Mucosa of rectum (tissue), 2 donors: ENCODE measurements around the gene ASTN2.
"Not testable (repeated sequence)": the region's sequence is repeated elsewhere in the genome, so short reads cannot be mapped to it uniquely, and the experiment has no call there.

ENCODE experiments used
- H3K27ac ChIP-seq, 2 donors: one replicate each; pipeline ENCODE4 v1.7.0; 2013; ENCODE audit warnings: inconsistent platforms in 2 of 2, low read depth in 2 of 2, low read length in 2 of 2
- H3K27me3 ChIP-seq, 2 donors: one replicate each; pipeline ENCODE4 v1.7.0; 2013; ENCODE audit warnings: low read length in 2 of 2; ENCODE audit not compliant: control insufficient read depth in 2 of 2, insufficient read depth in 2 of 2
- H3K36me3 ChIP-seq, 2 donors: one replicate each; pipeline ENCODE4 v1.7.0; 2013; ENCODE audit warnings: low read length in 2 of 2; ENCODE audit not compliant: control insufficient read depth in 2 of 2, insufficient read depth in 2 of 2
- H3K4me1 ChIP-seq, 2 donors: one replicate each; pipeline ENCODE4 v1.7.0; 2013; ENCODE audit warnings: low read length in 2 of 2, mild to moderate bottlenecking in 1 of 2; ENCODE audit not compliant: control insufficient read depth in 2 of 2, insufficient read depth in 2 of 2
- H3K4me3 ChIP-seq, 2 donors: one replicate each; pipeline ENCODE4 v1.7.0; 2013; ENCODE audit warnings: low read length in 2 of 2
- H3K9ac ChIP-seq, 2 donors: one replicate each; pipeline ENCODE4 v1.7.0; 2013; ENCODE audit warnings: low read length in 2 of 2, low read depth in 1 of 2, mild to moderate bottlenecking in 1 of 2
- H3K9me3 ChIP-seq, 2 donors: one replicate each; pipeline ENCODE4 v1.7.0; 2013; ENCODE audit warnings: low read length in 2 of 2; ENCODE audit not compliant: control insufficient read depth in 2 of 2
- donor health status: healthy.
- donor health status: Normal muscosa, but diverticular disease.

Gene ASTN2

DNA sequence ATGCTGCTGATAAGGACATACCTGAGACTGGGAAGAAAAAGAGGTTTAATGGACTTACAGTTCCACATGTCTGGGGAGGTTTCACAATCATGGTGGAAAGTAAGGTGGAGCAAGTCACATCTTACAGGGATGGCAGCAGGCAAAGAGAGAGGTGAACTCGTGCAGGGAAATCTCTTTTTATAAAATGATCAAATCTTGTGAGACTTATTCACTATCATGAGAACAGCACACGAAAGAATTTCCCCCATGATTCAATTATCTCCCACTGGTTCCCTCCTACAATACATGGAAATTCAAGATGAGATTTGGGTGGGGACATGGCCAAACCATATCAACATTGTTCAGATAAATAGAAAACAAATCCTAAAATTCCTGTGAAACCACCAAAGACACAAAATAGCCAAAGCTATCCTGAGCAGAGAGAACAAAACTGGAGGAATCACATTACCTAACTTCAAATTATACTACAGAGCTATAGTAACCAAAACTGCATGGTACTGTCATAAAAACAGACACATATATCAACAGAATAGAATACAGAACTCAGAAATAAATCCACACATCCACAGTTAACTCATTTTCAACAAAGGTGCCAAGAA is 958.3 kb downstream of the ASTN2 start:
- Histone ChIP-seq H3K9me3 (peaks cover 0 to 5% of the 10 kb centered on the region in 2 donors), H3K4me3 (no peak overlapping the region), H3K4me1 (no peaks in the 10 kb centered on the region), H3K9ac (no peak overlapping the region), H3K27ac (no peak overlapping the region), H3K27me3 (no peaks in the 10 kb centered on the region), H3K36me3 (no peaks in the 10 kb centered on the region)

GRCh38 chr9:116454539-116454938 is 960.3 kb downstream of the ASTN2 start:
- H3K4me1 ChIP-seq, H3K4me3 ChIP-seq, H3K27me3 ChIP-seq, H3K27ac ChIP-seq, H3K36me3 ChIP-seq, H3K9me3 ChIP-seq, H3K9ac ChIP-seq: not testable (repeated sequence)

DNA sequence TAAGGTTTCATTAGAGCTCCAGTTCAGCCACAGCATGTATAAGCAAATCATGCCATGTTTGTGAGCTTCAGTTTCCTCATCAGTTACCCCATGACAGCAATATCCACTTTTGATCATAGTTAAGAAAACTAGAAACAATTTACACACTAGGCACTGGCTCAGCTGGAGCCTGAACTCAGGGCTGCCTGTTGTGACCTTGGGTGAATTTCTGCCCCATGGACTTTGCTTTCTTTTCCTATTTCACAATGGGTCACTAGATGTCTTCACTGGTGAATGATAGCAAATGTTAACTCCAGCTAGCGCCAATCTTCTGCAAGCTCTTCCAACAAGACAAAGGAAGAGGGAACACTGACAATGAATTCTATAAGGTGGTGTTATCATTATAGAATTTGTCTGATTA is 961.1 kb downstream of the ASTN2 start:
- Histone ChIP-seq H3K27ac (no peak overlapping the region), H3K9ac (no peak overlapping the region), H3K9me3 (peaks cover 0 to 5% of the 10 kb centered on the region in 2 donors), H3K36me3 (no peaks in the 10 kb centered on the region), H3K27me3 (no peaks in the 10 kb centered on the region), H3K4me1 (no peaks in the 10 kb centered on the region), H3K4me3 (no peak overlapping the region)

GRCh38 chr9:116452634-116453033 is 962.2 kb downstream of the ASTN2 start:
- Histone ChIP-seq H3K27me3 (no peaks in the 10 kb centered on the region), H3K9ac (no peak overlapping the region), H3K27ac (no peak overlapping the region), H3K4me1 (no peaks in the 10 kb centered on the region), H3K9me3 (peaks cover 0 to 5% of the 10 kb centered on the region in 2 donors), H3K36me3 (no peaks in the 10 kb centered on the region), H3K4me3 (no peak overlapping the region)

DNA sequence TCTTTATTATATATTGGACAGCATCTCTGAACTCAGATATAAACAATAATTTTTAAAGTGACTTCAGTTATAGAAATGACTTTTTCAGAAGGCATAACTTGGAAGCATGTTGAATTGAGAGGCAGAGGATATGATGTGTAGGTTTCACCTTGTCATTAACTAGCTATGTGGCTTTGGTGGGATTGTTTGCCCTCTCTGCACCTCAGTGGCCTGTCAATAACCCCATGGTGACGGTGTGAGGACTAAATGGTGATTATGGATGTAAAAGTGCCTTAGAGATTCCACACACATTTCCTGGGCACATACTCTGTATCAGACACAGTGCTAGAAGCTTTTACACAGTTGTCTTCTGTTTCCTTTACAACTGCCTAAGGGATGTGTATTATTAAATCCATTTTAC is 962.6 kb downstream of the ASTN2 start:
- H3K4me3 ChIP-seq = no peak overlapping the region
- no peaks in the 10 kb centered on the region for H3K36me3 ChIP-seq
- H3K9ac ChIP-seq = no peak overlapping the region
- H3K9me3 ChIP-seq = peaks cover 0 to 5% of the 10 kb centered on the region in 2 donors
- no peaks in the 10 kb centered on the region for H3K4me1 ChIP-seq
- no peaks in the 10 kb centered on the region for H3K27me3 ChIP-seq
- no peak overlapping the region for H3K27ac ChIP-seq

GRCh38 chr9:116451500-116452115 is 963.2 kb downstream of the ASTN2 start:
- Histone ChIP-seq H3K9me3 (peaks cover 0 to 4% of the 10 kb centered on the region in 2 donors), H3K36me3 (no peaks in the 10 kb centered on the region), H3K9ac (no peak overlapping the region), H3K27ac (no peak overlapping the region), H3K4me1 (no peaks in the 10 kb centered on the region), H3K27me3 (no peaks in the 10 kb centered on the region), H3K4me3 (no peak overlapping the region)

- Histone ChIP-seq H3K4me3 (no peak overlapping the region), H3K9ac (no peak overlapping the region), H3K27me3 (no peaks in the 10 kb centered on the region), H3K36me3 (no peaks in the 10 kb centered on the region), H3K9me3 (no peaks in the 10 kb centered on the region), H3K4me1 (no peaks in the 10 kb centered on the region), H3K27ac (no peak overlapping the region)
These were observed 964.3 kb downstream of the ASTN2 start for GRCh38 chr9:116450378-116451139.

GRCh38 chr9:116449949-116450348 is 964.9 kb downstream of the ASTN2 start:
- Histone ChIP-seq H3K4me3 (no peak overlapping the region), H3K9me3 (no peaks in the 10 kb centered on the region), H3K4me1 (no peaks in the 10 kb centered on the region), H3K36me3 (no peaks in the 10 kb centered on the region), H3K9ac (no peak overlapping the region), H3K27me3 (no peaks in the 10 kb centered on the region), H3K27ac (no peak overlapping the region)

DNA sequence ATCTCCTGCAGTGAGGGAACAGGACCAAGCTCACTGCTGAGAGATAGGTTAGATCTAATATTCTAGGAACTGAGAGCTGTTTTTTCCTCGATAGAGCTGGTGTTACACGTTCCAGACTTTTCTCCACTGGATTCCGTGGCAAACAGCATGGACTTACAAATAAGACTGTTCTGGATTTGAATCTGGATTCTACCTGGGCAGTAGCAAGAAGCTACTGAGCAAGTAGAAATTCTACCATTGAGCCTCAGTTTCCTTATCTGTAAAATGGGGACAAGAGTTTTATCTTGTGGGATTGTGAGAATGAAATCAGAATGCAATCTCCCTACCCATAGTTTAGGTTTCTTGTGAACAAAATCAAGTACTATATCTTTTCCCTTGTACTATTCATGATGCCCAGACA is 966.4 kb downstream of the ASTN2 start:
- Histone ChIP-seq H3K36me3 (no peaks in the 10 kb centered on the region), H3K27ac (no peak overlapping the region), H3K4me3 (no peak overlapping the region)

DNA sequence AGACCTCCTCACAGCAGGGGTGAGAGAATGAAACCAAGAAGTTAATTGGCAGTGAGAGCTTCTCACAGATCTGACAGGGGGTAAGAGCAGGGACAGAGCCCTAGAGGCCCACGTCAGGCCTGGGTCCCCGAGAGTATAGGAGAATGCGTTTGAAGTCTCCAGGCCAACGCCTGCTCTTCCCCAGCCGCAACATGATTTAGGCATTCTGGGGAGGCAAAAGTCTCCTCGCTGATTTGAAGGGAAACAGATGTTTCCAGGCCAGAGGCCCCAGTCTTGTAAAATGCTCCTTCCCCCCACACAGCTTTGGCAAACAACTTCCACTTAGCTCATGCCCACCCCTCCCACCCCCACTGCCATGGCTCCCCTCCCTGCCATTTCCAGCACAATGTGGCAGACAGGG is 966.9 kb downstream of the ASTN2 start:
- no peaks in the 10 kb centered on the region for H3K9me3 ChIP-seq
- H3K4me1 ChIP-seq = no peaks in the 10 kb centered on the region
- no peaks in the 10 kb centered on the region for H3K36me3 ChIP-seq
- no peak overlapping the region for H3K27ac ChIP-seq
- no peak overlapping the region for H3K9ac ChIP-seq
- H3K4me3 ChIP-seq = no peak overlapping the region
- H3K27me3 ChIP-seq = no peaks in the 10 kb centered on the region

More for the DNA sequence above, 966.4 kb downstream of the ASTN2 start:
- H3K4me1 ChIP-seq = no peaks in the 10 kb centered on the region
- no peaks in the 10 kb centered on the region for H3K9me3 ChIP-seq
- H3K9ac ChIP-seq = no peak overlapping the region
- H3K27me3 ChIP-seq = no peaks in the 10 kb centered on the region
